Effector memory CD8-positive, alpha-beta T cell (primary cell): ENCODE measurements around the gene MTF2.
A peak's percentile ranks its signal among the peaks of the same experiment; 100 is the strongest.

Experiments
- ATAC-seq: fragments of 150-1000 bp; cut with Tn5 transposase; replicated peaks from 2 replicates; pipeline ENCODE4 v1.10.0; 2021; ENCODE audit warnings: mild to moderate bottlenecking, moderate library complexity
- DNase-seq, 3 experiments: peaks; one replicate each; pipeline ENCODE4 v3.0.0; 2021
- H3K27ac Mint-ChIP-seq, 2 donors: one replicate each; pipeline ENCODE4 v1.8.0; 2022; ENCODE audit warnings: mild to moderate bottlenecking in 2 of 2, mixed read lengths in 2 of 2, moderate library complexity in 2 of 2
- H3K27me3 Mint-ChIP-seq, 2 donors: one replicate each; pipeline ENCODE4 v1.8.0; 2022; ENCODE audit warnings: mixed read lengths in 2 of 2
- H3K36me3 Mint-ChIP-seq: one replicate; pipeline ENCODE4 v1.8.0; 2022; ENCODE audit warnings: mild to moderate bottlenecking, moderate library complexity, mixed read lengths; ENCODE audit not compliant: insufficient read depth
- H3K4me1 Mint-ChIP-seq, 2 donors: one replicate each; pipeline ENCODE4 v1.8.0; 2022; ENCODE audit warnings: low read depth in 2 of 2, mixed read lengths in 2 of 2
- H3K4me3 Mint-ChIP-seq, 2 donors: one replicate each; pipeline ENCODE4 v1.8.0; 2022; ENCODE audit warnings: mild to moderate bottlenecking in 2 of 2, mixed read lengths in 2 of 2, moderate library complexity in 2 of 2
- H3K9me3 Mint-ChIP-seq, 2 donors: one replicate each; pipeline ENCODE4 v1.8.0; 2022; ENCODE audit warnings: mixed read lengths in 2 of 2

The MTF2 gene

GRCh38 chr1:93129507-93130099, 50.5 kb downstream of the MTF2 start:
- H3K9me3 Mint-ChIP-seq: no peaks in the 10 kb centered on the region
- no peak overlapping the region for H3K4me3 Mint-ChIP-seq
- H3K4me1 Mint-ChIP-seq: no peaks in the 10 kb centered on the region
- H3K36me3 Mint-ChIP-seq: peaks cover 7% of the 10 kb centered on the region
- H3K27ac Mint-ChIP-seq: no peak overlapping the region
- ATAC-seq (no peak), DNase-seq (no peak)
- no peaks in the 10 kb centered on the region for H3K27me3 Mint-ChIP-seq

- no peaks in the 10 kb centered on the region for H3K9me3 Mint-ChIP-seq
- no peak for ATAC-seq
- no peak overlapping the region for H3K4me3 Mint-ChIP-seq
- H3K27me3 Mint-ChIP-seq: no peaks in the 10 kb centered on the region
- H3K36me3 Mint-ChIP-seq: peaks cover 36% of the 10 kb centered on the region
- DNase-seq: no peak
- no peak overlapping the region for H3K27ac Mint-ChIP-seq
- no peaks in the 10 kb centered on the region for H3K4me1 Mint-ChIP-seq
Measured at GRCh38 chr1:93132638-93133037, 53.6 kb downstream of the MTF2 start.

GRCh38 chr1:93136445-93136844, 57.4 kb downstream of the MTF2 start:
- H3K4me1 Mint-ChIP-seq: no peaks in the 10 kb centered on the region
- no peaks in the 10 kb centered on the region for H3K9me3 Mint-ChIP-seq
- no peak for ATAC-seq
- H3K27me3 Mint-ChIP-seq: no peaks in the 10 kb centered on the region
- H3K27ac Mint-ChIP-seq: no peak overlapping the region
- no peak for DNase-seq
- H3K4me3 Mint-ChIP-seq: no peak overlapping the region
- peaks cover 61% of the 10 kb centered on the region for H3K36me3 Mint-ChIP-seq

GRCh38 chr1:93137604-93138292, 58.7 kb downstream of the MTF2 start:
- Mint-ChIP-seq H3K4me1 (no peaks in the 10 kb centered on the region), H3K9me3 (no peaks in the 10 kb centered on the region), H3K4me3 (no peak overlapping the region), H3K27me3 (no peaks in the 10 kb centered on the region), H3K36me3 (peaks cover 61% of the 10 kb centered on the region), H3K27ac (peak overlapping the region in 1 of 2 donors; percentile 68)
- ATAC-seq: no peak
- no peak for DNase-seq

GRCh38 chr1:93140106-93140505, 61.0 kb downstream of the MTF2 start:
- Mint-ChIP-seq H3K4me3 (no peak overlapping the region), H3K36me3 (peaks cover 49% of the 10 kb centered on the region), H3K9me3 (no peaks in the 10 kb centered on the region), H3K27ac (peak overlapping the region in 1 of 2 donors; percentile 49), H3K4me1 (no peaks in the 10 kb centered on the region), H3K27me3 (no peaks in the 10 kb centered on the region)
- no peak for DNase-seq
- ATAC-seq: no peak

- Mint-ChIP-seq H3K27me3 (no peaks in the 10 kb centered on the region), H3K4me1 (no peaks in the 10 kb centered on the region), H3K36me3 (peaks cover 36% of the 10 kb centered on the region), H3K9me3 (no peaks in the 10 kb centered on the region), H3K4me3 (no peak overlapping the region), H3K27ac (peak overlapping the region in 1 of 2 donors; percentile 85)
- ATAC-seq (no peak), DNase-seq (no peak)
Measured at GRCh38 chr1:93142161-93142560, 63.1 kb downstream of the MTF2 start.

- peak overlapping the region; percentile 32 to 85 for H3K27ac Mint-ChIP-seq
- no peak for ATAC-seq
- peaks cover 27% of the 10 kb centered on the region for H3K36me3 Mint-ChIP-seq
- DNase-seq: no peak
- H3K4me3 Mint-ChIP-seq: no peak overlapping the region
- H3K4me1 Mint-ChIP-seq: no peaks in the 10 kb centered on the region
- no peaks in the 10 kb centered on the region for H3K27me3 Mint-ChIP-seq
- no peaks in the 10 kb centered on the region for H3K9me3 Mint-ChIP-seq
Measured at GRCh38 chr1:93143136-93143535, 64.1 kb downstream of the MTF2 start.

- Mint-ChIP-seq H3K27me3 (no peaks in the 10 kb centered on the region), H3K27ac (no peak overlapping the region), H3K9me3 (no peaks in the 10 kb centered on the region), H3K36me3 (peaks cover 26% of the 10 kb centered on the region), H3K4me3 (no peak overlapping the region), H3K4me1 (no peaks in the 10 kb centered on the region)
- ATAC-seq (no peak), DNase-seq (no peak)
Measured at GRCh38 chr1:93143769-93144168, 64.7 kb downstream of the MTF2 start.

GRCh38 chr1:93148001-93148400, 68.9 kb downstream of the MTF2 start:
- Mint-ChIP-seq H3K27ac (peak overlapping the region in 1 of 2 donors; percentile 9), H3K4me1 (peaks cover 4 to 5% of the 10 kb centered on the region in 2 donors), H3K4me3 (no peak overlapping the region), H3K27me3 (no peaks in the 10 kb centered on the region), H3K36me3 (peaks cover 42% of the 10 kb centered on the region), H3K9me3 (no peaks in the 10 kb centered on the region)
- no peak for DNase-seq
- no peak for ATAC-seq

GRCh38 chr1:93150729-93151128, 71.6 kb downstream of the MTF2 start:
- Mint-ChIP-seq H3K4me1 (peaks cover 4 to 6% of the 10 kb centered on the region in 2 donors), H3K27ac (peak overlapping the region; percentile 12 to 87), H3K27me3 (no peaks in the 10 kb centered on the region), H3K9me3 (no peaks in the 10 kb centered on the region), H3K36me3 (peaks cover 57% of the 10 kb centered on the region), H3K4me3 (no peak overlapping the region)
- no peak for DNase-seq
- no peak for ATAC-seq

- Mint-ChIP-seq H3K27me3 (no peaks in the 10 kb centered on the region), H3K9me3 (no peaks in the 10 kb centered on the region), H3K36me3 (peaks cover 63% of the 10 kb centered on the region), H3K4me1 (peaks cover 4 to 6% of the 10 kb centered on the region in 2 donors), H3K4me3 (no peak overlapping the region), H3K27ac (peak overlapping the region; percentile 12 to 87)
- ATAC-seq (no peak), DNase-seq (no peak)
Measured at GRCh38 chr1:93151474-93151873, 72.4 kb downstream of the MTF2 start.

- DNase-seq: no peak
- peaks cover 68% of the 10 kb centered on the region for H3K36me3 Mint-ChIP-seq
- H3K27me3 Mint-ChIP-seq: no peaks in the 10 kb centered on the region
- no peak for ATAC-seq
- H3K27ac Mint-ChIP-seq: peak overlapping the region in 1 of 2 donors; percentile 62
- no peaks in the 10 kb centered on the region for H3K9me3 Mint-ChIP-seq
- H3K4me3 Mint-ChIP-seq: no peak overlapping the region
- H3K4me1 Mint-ChIP-seq: peaks cover 4 to 6% of the 10 kb centered on the region in 2 donors
Measured at GRCh38 chr1:93152835-93153234, 73.8 kb downstream of the MTF2 start.

- Mint-ChIP-seq H3K27ac (peak overlapping the region; percentile 46 to 64), H3K27me3 (no peaks in the 10 kb centered on the region), H3K36me3 (peaks cover 72% of the 10 kb centered on the region), H3K9me3 (no peaks in the 10 kb centered on the region), H3K4me3 (no peak overlapping the region), H3K4me1 (peaks cover 6 to 8% of the 10 kb centered on the region in 2 donors)
- ATAC-seq (no peak), DNase-seq (no peak)
Measured at GRCh38 chr1:93154898-93155297, 75.8 kb downstream of the MTF2 start.

- peak overlapping the region; percentile 46 to 64 for H3K27ac Mint-ChIP-seq
- H3K36me3 Mint-ChIP-seq: peaks cover 73% of the 10 kb centered on the region
- no peak for ATAC-seq
- peaks cover 6 to 10% of the 10 kb centered on the region in 2 donors for H3K4me1 Mint-ChIP-seq
- H3K9me3 Mint-ChIP-seq: no peaks in the 10 kb centered on the region
- H3K4me3 Mint-ChIP-seq: no peak overlapping the region
- no peak for DNase-seq
- H3K27me3 Mint-ChIP-seq: no peaks in the 10 kb centered on the region
Measured at GRCh38 chr1:93155335-93155734, 76.3 kb downstream of the MTF2 start.
